Rectal smooth muscle tissue (tissue), 1 donor: ENCODE results near the gene WIPF3.

ENCODE experiments used
- H3K27ac ChIP-seq: one replicate; pipeline ENCODE4 v1.7.0; 2013; ENCODE audit warnings: low read depth, low read length, inconsistent platforms
- H3K27me3 ChIP-seq: one replicate; pipeline ENCODE4 v1.7.0; 2013; ENCODE audit warnings: low read length; ENCODE audit not compliant: control insufficient read depth, insufficient read depth
- H3K36me3 ChIP-seq: one replicate; pipeline ENCODE4 v1.7.0; 2013; ENCODE audit warnings: low read length; ENCODE audit not compliant: control insufficient read depth, insufficient read depth
- H3K4me1 ChIP-seq: one replicate; pipeline ENCODE4 v1.7.0; 2013; ENCODE audit warnings: low read length; ENCODE audit not compliant: control insufficient read depth, insufficient read depth
- H3K4me3 ChIP-seq: one replicate; pipeline ENCODE4 v1.7.0; 2013; ENCODE audit warnings: low read length
- H3K9ac ChIP-seq: one replicate; pipeline ENCODE4 v1.7.0; 2013; ENCODE audit warnings: low read length

The WIPF3 gene

GRCh38 chr7:29840701-29841100 lies 34.4 kb downstream of the WIPF3 start:
- Histone ChIP-seq H3K4me1 (no peaks in the 10 kb centered on the region), H3K9ac (no peak overlapping the region), H3K27me3 (no peaks in the 10 kb centered on the region), H3K27ac (no peak overlapping the region), H3K4me3 (no peak overlapping the region), H3K36me3 (no peaks in the 10 kb centered on the region)

DNA sequence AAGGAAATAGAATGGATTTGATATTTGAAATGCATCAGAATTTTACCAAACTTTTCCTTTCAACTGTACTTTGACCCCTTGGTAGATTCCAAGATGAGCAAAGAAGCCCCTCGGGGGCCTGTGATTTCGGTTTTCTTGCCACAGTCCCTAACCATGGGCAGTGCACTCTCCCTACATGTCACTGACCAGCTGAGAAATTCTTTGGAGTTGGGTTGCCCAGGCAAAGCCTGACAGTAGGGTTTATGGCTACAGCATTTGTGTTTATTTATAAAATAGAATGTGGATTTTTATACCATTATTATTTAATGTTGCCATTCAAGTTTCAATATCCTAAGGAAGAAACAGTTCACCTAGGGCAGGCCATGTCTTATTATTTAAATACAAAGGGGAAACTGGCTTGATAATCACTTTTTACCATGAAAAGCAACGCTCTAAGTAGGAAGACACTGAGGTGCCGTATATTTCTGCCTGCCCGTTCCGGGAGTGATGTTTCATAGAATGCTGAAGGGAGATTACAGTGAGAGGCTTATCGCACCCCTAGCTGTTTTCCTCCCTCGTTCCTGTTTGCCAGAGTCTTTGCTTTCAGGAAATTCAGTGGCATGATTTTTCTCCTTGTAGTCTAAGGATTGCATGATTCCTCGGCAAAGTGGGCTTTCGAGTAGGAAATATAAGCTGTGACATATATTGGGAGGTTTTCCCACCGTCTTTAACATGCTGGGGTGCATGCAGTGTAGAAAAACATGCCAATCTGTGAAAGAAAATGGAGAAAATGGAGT lies 35.8 kb downstream of the WIPF3 start:
- Histone ChIP-seq H3K4me1 (no peaks in the 10 kb centered on the region), H3K27ac (no peak overlapping the region), H3K36me3 (no peaks in the 10 kb centered on the region), H3K27me3 (no peaks in the 10 kb centered on the region), H3K4me3 (no peak overlapping the region), H3K9ac (no peak overlapping the region)

DNA sequence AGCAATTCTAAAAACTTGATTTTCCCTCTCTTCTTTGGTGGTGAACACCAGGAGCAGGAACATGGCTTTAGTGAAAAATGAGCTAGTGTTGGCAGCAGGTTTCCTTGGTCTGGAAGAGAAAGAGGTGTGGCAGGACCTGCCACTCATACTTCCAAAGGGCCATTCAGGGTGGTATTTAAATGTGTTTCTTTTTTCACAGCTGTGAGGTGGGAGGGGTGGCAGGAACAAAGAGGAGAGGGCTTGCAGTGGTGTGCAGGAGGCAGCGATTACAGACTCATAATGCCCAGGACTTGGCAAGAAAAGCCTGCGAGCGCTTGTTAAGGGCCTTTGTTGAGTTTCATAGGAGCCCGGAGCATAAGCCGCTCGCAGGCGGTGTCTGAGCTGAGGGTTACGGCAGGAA lies 36.8 kb downstream of the WIPF3 start:
- H3K27ac ChIP-seq = no peak overlapping the region
- no peaks in the 10 kb centered on the region for H3K36me3 ChIP-seq
- H3K9ac ChIP-seq = no peak overlapping the region
- H3K4me3 ChIP-seq = no peak overlapping the region
- H3K4me1 ChIP-seq = no peaks in the 10 kb centered on the region
- H3K27me3 ChIP-seq = no peaks in the 10 kb centered on the region

GRCh38 chr7:29843726-29844125 lies 37.4 kb downstream of the WIPF3 start:
- H3K36me3 ChIP-seq = no peaks in the 10 kb centered on the region
- H3K27me3 ChIP-seq = no peaks in the 10 kb centered on the region
- H3K4me1 ChIP-seq = no peaks in the 10 kb centered on the region
- H3K4me3 ChIP-seq = no peak overlapping the region
- H3K9ac ChIP-seq = no peak overlapping the region
- no peak overlapping the region for H3K27ac ChIP-seq

GRCh38 chr7:29844559-29844958 lies 38.3 kb downstream of the WIPF3 start:
- Histone ChIP-seq H3K27me3 (no peaks in the 10 kb centered on the region), H3K4me1 (no peaks in the 10 kb centered on the region), H3K36me3 (no peaks in the 10 kb centered on the region), H3K4me3 (no peak overlapping the region), H3K9ac (no peak overlapping the region), H3K27ac (no peak overlapping the region)

DNA sequence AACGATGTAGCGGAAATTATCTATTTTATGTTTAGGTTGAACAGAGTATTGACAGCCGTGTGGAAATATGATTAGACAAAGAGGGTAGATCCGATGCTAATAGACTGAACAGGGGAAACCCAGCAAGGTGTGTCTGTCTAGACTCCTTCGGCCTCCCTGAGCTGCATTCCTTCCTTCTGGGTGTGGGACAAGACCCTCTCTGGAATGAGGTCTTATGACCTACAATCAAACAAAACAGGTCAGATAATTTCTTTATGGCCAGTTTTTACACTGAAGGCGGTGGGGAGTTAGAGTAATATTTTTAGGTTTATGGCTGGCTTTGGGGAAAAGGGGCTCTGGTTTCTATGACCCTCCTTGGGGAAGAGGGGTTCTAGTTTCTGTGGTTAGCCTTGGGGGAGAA lies 41.2 kb downstream of the WIPF3 start:
- no peak overlapping the region for H3K27ac ChIP-seq
- no peaks in the 10 kb centered on the region for H3K4me1 ChIP-seq
- H3K4me3 ChIP-seq = no peak overlapping the region
- no peaks in the 10 kb centered on the region for H3K27me3 ChIP-seq
- no peaks in the 10 kb centered on the region for H3K36me3 ChIP-seq
- H3K9ac ChIP-seq = no peak overlapping the region

GRCh38 chr7:29847916-29848315 lies 41.6 kb downstream of the WIPF3 start:
- Histone ChIP-seq H3K4me1 (no peaks in the 10 kb centered on the region), H3K4me3 (no peak overlapping the region), H3K27ac (no peak overlapping the region), H3K9ac (no peak overlapping the region), H3K27me3 (no peaks in the 10 kb centered on the region), H3K36me3 (no peaks in the 10 kb centered on the region)

GRCh38 chr7:29848941-29849340 lies 42.6 kb downstream of the WIPF3 start:
- H3K4me3 ChIP-seq = no peak overlapping the region
- no peaks in the 10 kb centered on the region for H3K36me3 ChIP-seq
- H3K4me1 ChIP-seq = no peaks in the 10 kb centered on the region
- no peak overlapping the region for H3K27ac ChIP-seq
- H3K27me3 ChIP-seq = no peaks in the 10 kb centered on the region
- no peak overlapping the region for H3K9ac ChIP-seq

DNA sequence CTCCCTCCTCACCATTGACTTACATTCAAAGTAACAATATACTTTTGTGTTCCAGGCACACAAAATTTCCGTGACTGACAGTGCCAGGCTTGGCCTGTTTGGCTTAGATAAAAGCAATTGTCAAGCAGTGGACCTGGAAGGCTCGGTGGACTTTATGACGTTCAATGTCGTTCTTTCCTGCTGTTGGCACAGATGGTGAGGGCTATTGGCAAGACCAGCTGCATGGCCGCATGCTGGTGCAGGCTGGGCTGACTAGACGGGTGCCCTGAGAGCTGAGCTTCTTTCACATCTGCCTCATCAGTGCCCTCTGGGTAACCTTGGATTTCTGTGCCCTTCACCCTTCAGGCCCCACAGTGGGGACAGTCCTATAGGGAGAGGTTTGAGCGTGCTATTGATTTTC lies 45.2 kb downstream of the WIPF3 start:
- no peaks in the 10 kb centered on the region for H3K27me3 ChIP-seq
- H3K4me3 ChIP-seq = no peak overlapping the region
- no peak overlapping the region for H3K27ac ChIP-seq
- no peaks in the 10 kb centered on the region for H3K4me1 ChIP-seq
- H3K9ac ChIP-seq = no peak overlapping the region
- no peaks in the 10 kb centered on the region for H3K36me3 ChIP-seq

- H3K27me3 ChIP-seq = no peaks in the 10 kb centered on the region
- no peaks in the 10 kb centered on the region for H3K4me1 ChIP-seq
- H3K27ac ChIP-seq = no peak overlapping the region
- H3K4me3 ChIP-seq = no peak overlapping the region
- H3K9ac ChIP-seq = no peak overlapping the region
- no peaks in the 10 kb centered on the region for H3K36me3 ChIP-seq
Measured at GRCh38 chr7:29852457-29852856, 46.1 kb downstream of the WIPF3 start.

DNA sequence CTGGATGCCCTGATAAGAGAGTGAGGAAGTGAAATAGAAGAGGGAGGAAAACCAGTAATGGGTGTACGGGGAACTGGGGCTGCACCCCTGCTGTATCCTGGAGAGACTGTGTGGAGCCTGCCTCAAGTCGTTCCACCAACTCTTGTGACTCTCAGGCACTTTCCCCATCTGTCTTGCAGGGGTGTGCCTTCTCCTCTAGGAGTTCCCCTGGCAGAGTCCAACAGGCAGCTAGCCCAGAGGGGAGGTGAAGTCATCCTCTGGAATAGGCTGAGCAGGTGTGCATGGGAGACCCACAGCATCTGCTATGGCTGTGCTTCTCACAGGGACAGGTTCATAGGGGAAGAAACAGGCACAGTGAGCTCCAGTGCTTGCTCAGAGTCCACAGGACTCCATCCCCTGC lies 46.8 kb downstream of the WIPF3 start:
- H3K27me3 ChIP-seq = no peaks in the 10 kb centered on the region
- no peaks in the 10 kb centered on the region for H3K36me3 ChIP-seq
- H3K9ac ChIP-seq = no peak overlapping the region
- no peak overlapping the region for H3K27ac ChIP-seq
- H3K4me3 ChIP-seq = no peak overlapping the region
- H3K4me1 ChIP-seq = no peaks in the 10 kb centered on the region

DNA sequence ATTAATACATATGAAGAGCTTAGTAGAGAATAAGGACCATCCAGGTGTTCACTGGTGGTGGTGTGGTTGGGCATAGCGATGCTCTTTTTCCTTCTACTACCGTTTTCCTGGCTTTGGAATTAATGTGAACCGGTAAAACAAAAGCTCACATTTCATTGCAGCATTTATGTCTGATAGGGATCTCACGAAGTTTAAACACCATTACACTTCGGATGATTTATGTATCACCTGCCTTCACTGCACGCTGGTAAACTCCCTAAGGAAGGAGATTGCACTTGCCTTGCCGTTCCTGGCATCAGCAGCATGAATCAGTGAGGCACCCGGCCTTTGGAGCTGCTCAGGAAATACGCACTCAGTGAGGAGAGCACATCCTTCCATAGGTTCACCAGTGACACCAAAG lies 47.5 kb downstream of the WIPF3 start:
- no peak overlapping the region for H3K9ac ChIP-seq
- H3K27me3 ChIP-seq = no peaks in the 10 kb centered on the region
- H3K27ac ChIP-seq = no peak overlapping the region
- H3K36me3 ChIP-seq = no peaks in the 10 kb centered on the region
- H3K4me1 ChIP-seq = no peaks in the 10 kb centered on the region
- no peak overlapping the region for H3K4me3 ChIP-seq

GRCh38 chr7:29854257-29854938 lies 48.1 kb downstream of the WIPF3 start:
- H3K36me3 ChIP-seq = no peaks in the 10 kb centered on the region
- H3K4me3 ChIP-seq = no peak overlapping the region
- no peak overlapping the region for H3K27ac ChIP-seq
- H3K27me3 ChIP-seq = no peaks in the 10 kb centered on the region
- H3K4me1 ChIP-seq = no peaks in the 10 kb centered on the region
- H3K9ac ChIP-seq = no peak overlapping the region
